CD4-positive, alpha-beta T cell treated with Interleukin-4 for 4 hours (primary cell): ENCODE measurements around the gene CDC42EP3.

ENCODE experiments used
- DNase-seq: peaks from one replicate; pipeline ENCODE4 v3.0.0-alpha.2; 2020

CDC42EP3 gene

GRCh38 chr2:37683241-37683640 is 11.8 kb upstream of the CDC42EP3 start:
- DNase-seq: no peak

GRCh38 chr2:37682473-37682872 is 11.0 kb upstream of the CDC42EP3 start:
- no peak for DNase-seq

GRCh38 chr2:37681587-37681986 is 10.1 kb upstream of the CDC42EP3 start:
- DNase-seq: no peak

- no peak for DNase-seq
These were observed 7.7 kb upstream of the CDC42EP3 start for GRCh38 chr2:37679072-37679695.

GRCh38 chr2:37676274-37676673 is 4.8 kb upstream of the CDC42EP3 start:
- DNase-seq: no peak

- DNase-seq: no peak
These were observed 3.5 kb upstream of the CDC42EP3 start for GRCh38 chr2:37674946-37675345.

GRCh38 chr2:37672870-37673184 is 1.4 kb upstream of the CDC42EP3 start:
- DNase-seq: no peak

- DNase-seq: peak; percentile 67
These were observed 845 bp upstream of the CDC42EP3 start for GRCh38 chr2:37672104-37672869.

GRCh38 chr2:37671816-37672103 is 318 bp upstream of the CDC42EP3 start:
- DNase-seq: no peak

GRCh38 chr2:37670378-37671008 is 949 bp downstream of the CDC42EP3 start:
- no peak for DNase-seq

- no peak for DNase-seq
These were observed 2.0 kb downstream of the CDC42EP3 start for GRCh38 chr2:37669446-37669845.

- DNase-seq: no peak
These were observed 3.7 kb downstream of the CDC42EP3 start for GRCh38 chr2:37667704-37668103.

- DNase-seq: no peak
These were observed 4.7 kb downstream of the CDC42EP3 start for GRCh38 chr2:37666772-37667171.

GRCh38 chr2:37665604-37666362 is 5.7 kb downstream of the CDC42EP3 start:
- DNase-seq: no peak

GRCh38 chr2:37665043-37665442 is 6.4 kb downstream of the CDC42EP3 start:
- no peak for DNase-seq

GRCh38 chr2:37664231-37664643 is 7.2 kb downstream of the CDC42EP3 start:
- no peak for DNase-seq

- no peak for DNase-seq
These were observed 8.1 kb downstream of the CDC42EP3 start for GRCh38 chr2:37663390-37663789.

- no peak for DNase-seq
These were observed 11.7 kb downstream of the CDC42EP3 start for GRCh38 chr2:37659723-37660122.

- no peak for DNase-seq
These were observed 12.8 kb downstream of the CDC42EP3 start for GRCh38 chr2:37658682-37659081.

- no peak for DNase-seq
These were observed 14.0 kb downstream of the CDC42EP3 start for GRCh38 chr2:37657471-37657870.

- peak; percentile 35 for DNase-seq
These were observed 14.7 kb downstream of the CDC42EP3 start for GRCh38 chr2:37656512-37657423.
